HG03575 (cell line): ENCODE results near the gene TMEM117.
A peak's percentile ranks its signal among the peaks of the same experiment; 100 is the strongest.

Source experiments
- ATAC-seq: cut with Tn5 transposase; IDR thresholded peaks from one replicate; pipeline ENCODE4 v1.9.1; 2021; ENCODE audit not compliant: unreplicated experiment, insufficient number of reproducible peaks, low FRiP score; ENCODE audit errors: extremely low read depth

Gene TMEM117

GRCh38 chr12:43930032-43930431, 94.2 kb downstream of the TMEM117 start:
- no peak for ATAC-seq

DNA sequence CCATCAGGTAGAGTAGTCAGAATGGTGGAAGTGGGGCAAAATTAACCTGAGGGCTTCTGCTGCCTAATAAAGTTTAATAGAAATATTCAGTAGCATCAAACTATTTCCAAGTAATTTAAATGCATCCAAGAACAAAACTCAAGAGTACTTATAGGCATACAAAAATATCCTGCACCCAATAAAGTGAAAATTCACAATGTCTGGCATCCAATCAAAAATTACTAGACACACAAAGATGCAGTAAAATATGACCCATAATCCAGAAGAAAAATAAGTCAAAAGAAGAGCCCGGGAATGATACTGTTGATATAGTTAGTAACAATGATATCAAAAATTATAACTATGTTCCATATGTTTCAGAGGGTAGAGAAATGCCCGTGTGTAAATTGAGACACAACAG, 95.3 kb downstream of the TMEM117 start:
- no peak for ATAC-seq

DNA sequence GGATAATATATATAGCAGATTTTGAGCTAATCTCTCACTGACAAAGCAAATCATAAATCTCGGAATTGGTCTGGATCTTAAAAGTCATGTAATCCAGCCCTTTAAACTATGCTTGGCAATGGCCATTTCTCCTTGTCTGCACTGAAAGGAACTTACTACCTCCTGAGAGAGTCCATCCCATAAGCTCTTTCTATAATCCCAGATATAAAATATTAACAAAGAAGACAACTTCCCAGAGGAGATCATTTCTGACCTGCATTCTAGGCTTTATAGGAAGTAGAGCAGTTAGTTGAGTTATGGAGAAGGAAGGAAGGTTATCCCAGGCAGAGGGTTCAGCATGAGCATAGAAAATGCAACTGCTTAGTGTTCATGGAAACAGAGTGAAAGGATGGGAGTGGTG, 99.7 kb downstream of the TMEM117 start:
- no peak for ATAC-seq

GRCh38 chr12:43937947-43938346, 102.1 kb downstream of the TMEM117 start:
- ATAC-seq, result no peak

DNA sequence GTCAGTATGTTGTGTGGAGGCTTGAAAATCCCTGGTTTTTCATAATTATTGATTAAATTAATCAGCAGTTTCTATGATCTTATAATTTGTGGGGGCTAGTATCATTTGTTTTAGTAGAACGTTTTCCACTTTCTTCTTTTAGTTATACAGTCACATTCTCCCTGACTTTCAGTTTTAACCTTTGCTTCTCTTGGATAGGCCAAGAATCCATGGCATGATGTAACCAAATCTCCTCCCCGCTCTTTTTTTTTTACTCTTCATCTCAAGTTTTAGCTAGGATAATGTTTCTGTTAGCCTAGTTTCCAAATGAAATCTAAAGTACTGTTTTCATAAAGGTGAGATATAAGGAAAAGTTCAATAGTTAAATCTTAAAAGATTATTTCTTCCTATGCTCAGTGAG, 106.5 kb downstream of the TMEM117 start:
- ATAC-seq, result no peak

DNA sequence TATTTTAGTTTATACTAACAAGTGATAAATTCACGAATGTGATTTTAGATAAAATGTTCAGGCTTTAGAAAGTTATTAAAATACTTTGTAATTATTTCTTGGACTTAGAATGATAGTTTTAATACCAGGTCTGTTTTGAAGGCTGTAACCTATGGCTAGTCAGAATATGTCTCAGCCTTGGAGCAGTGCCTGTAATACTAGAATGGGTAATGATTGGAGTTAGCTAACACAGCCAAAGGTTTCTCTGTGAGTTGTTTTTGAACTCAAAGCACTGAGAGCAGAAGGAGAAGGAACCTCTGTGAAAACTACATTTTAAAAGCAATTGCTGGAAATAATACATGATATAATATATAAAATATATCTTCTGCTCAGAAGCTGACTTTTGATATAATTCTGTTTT, 110.1 kb downstream of the TMEM117 start:
- no peak for ATAC-seq

DNA sequence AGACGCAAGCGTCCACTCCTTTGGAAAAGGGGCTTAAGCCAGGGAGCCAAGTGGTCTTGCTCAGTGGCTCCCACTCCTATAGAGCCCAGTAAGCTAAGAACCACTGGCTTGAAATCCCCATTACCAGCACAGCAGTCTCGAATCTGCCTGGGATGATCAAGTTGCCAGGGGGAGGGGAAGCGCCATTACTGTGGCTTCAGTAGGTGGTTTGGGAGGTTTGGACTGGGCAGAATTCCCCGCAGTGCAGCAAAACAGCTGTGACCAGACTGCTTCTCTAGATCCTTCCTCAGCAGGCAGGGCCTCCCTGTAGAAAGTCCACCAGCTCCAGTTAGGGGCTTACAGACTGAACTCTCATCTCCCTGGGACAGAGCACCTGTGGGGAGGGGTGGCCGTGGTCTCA, 115.4 kb downstream of the TMEM117 start:
- ATAC-seq, result no peak

DNA sequence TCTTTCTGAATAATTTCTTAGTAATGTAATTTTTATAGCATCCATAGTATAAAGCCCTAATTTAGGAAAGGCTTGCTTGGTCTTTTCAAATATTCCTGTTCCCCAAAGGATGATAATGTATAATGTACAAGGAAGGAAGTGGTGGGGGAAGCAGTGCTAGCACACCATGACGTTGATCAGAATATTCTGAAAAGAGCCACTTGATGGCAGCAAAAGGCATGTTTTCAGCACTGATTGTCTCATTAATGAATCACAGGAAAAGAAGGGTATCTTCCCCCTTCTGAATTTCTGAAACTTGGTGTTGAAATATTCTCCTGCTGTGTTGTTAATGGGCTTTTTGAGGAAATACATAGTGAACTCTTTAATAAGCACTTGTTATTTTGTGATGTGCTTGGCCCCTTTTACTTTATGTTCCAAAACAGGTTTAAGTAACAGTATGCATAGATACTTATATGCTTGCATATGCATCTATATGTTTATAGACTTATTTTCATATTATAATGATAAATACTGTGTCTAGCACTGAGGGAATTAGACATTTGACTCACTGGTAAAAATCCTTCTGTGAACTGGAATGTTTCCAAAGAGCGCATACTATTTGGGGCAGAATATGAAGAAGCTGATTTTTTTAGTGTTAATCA, 122.0 kb downstream of the TMEM117 start:
- peak; percentile 95 for ATAC-seq

DNA sequence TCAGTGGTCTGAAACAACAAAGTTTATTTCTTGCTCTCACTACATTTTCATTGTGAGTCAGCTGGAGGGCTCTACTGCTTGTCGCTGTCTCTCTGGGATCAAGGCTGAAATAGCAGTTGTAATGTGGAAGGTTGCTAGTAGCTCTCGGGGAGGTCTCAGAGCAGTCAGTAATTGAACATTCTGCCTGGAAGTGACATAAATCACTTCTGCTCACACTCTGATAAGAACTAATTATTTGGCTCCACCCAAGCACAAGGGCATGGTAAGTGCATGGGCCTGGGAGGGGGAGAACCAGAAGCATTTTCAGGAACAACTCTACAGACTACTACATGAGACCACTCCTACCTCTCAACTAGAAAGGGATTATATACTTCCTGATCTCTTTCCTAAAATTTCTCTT, 128.2 kb downstream of the TMEM117 start:
- no peak for ATAC-seq

DNA sequence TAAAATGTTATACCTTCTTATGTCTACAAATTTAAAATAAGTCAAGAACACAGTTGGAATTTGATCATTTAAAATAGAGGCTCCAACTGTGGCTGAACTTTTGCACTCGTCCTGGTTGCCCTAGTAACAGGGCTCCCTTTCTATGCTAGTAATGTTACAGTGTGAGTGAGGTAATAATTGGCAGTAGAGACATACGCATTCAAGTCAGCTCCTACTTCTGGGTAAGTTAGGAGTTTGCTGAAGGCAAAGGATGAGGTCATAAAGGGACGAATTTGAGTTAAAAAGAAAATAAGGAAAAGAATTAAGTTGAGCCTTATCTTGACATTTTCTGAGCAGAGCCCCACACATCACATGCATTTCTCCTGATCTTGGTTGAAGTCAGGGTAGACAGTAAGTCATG, 129.1 kb downstream of the TMEM117 start:
- ATAC-seq, result no peak

DNA sequence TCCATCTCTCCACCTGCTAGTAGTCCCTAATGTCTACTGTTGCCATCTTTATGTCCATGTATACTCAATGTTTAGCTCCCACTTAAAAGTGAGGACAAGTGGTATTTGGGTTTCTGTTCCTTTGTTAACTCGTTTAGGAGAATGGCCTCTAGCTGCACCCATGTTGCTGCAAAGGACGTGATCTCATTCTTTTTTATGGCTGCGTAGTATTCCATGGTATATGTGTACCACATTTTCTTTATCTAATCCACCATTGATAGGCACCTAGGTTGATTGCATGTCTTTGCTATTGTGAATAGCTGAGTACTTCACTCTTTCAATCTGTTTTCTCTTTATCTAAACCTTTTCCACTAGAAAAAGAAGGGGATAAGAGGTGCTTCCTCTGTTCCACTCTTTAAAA, 130.0 kb downstream of the TMEM117 start:
- ATAC-seq, result no peak

DNA sequence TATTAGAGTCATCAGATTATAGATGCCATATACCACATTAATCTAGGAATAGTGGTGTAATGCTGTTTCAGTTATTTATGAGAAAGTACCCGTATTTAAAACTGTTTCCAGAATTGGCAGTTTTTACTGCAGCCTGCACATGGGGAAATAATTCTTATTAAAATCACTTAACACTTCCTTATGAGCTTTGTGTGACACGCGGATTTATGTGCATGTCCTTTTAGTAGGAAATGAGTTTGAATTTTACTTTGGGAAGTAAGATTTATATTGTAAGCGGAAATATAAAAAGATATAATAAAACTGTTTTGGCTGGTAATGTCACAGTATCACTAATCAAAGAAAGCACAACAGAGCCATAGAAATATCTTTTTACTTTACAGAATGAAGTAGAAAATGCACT, 132.9 kb downstream of the TMEM117 start:
- no peak for ATAC-seq

DNA sequence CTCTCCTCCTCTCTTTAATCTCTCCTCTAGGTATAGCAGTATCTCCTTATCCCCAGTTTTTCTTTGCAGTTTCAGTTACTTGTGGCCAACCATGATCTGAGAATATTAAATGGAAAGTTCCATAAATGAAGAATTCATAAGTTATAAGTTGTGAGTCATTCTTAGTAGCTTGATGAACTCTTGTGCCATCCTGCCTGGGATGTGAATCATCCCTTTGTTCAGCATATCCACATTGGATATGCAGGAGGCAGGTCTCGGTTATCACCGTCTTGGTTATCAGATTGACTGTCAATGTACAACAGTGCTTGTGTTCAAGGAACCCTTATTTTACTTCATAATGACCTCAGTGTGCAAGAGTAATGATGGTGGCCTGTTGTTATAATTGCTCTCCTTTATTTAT, 134.0 kb downstream of the TMEM117 start:
- no peak for ATAC-seq

DNA sequence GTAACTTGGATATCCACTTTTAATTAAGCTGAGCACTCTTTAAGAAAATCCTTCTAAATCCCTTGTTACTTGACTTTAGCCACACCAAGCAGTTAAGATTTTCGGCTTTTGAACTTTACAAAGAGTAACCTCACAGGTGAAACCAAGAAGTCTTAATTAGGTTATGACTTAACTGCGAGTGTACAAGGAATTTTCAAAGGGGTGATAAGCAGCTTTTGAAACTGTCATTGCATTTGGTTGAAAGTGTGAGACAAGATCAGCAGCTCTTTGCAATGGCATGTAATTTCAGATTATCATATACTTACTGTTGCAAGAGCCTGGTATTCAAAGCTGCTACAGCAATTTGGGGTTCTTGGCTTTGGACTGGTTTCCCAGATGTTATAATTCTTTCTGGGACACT, 137.5 kb downstream of the TMEM117 start:
- ATAC-seq, result no peak

GRCh38 chr12:43973993-43974392, 138.1 kb downstream of the TMEM117 start:
- no peak for ATAC-seq

DNA sequence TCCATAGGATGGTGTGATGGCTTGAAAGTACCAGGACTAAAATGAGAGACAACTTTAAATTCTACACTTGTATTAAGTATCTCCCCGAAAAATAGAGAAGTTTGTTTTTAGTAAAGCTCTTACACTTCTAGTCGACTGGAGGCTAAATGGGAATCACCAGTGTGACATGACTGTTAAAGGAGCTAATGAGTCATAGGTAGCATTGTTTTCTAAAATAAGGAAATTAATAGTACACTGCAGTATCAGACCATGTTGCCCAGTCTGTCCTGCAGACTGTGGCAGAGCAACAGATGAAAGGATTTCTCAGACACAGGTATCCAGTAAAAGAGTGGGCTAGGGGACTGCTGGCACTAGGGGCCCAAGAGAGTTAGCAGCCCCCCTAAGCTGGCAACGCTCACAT, 140.1 kb downstream of the TMEM117 start:
- no peak for ATAC-seq

- ATAC-seq, result no peak
Observed at GRCh38 chr12:43978556-43978955, 142.7 kb downstream of the TMEM117 start.

- no peak for ATAC-seq
Observed at GRCh38 chr12:43979450-43979849, 143.6 kb downstream of the TMEM117 start.

GRCh38 chr12:43980627-43981191, 144.8 kb downstream of the TMEM117 start:
- ATAC-seq, result no peak

DNA sequence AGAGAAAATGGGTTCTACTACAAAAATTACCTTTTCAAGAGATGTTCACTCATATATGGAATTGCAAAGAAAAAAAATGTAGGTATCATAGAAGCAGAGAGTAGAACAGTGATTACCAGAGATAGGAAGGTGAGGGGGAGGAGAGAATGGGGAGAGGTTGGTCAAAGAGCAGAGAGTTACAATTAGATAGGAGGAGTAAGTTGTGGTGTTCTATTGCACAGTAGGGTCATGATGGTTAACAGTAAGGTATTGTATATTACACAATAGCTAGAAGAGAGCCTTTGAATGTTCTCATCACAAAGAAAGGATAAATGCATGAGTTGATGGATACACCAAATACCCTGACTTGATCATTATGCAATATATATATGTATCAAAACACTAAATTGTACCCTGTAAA, 145.8 kb downstream of the TMEM117 start:
- no peak for ATAC-seq

DNA sequence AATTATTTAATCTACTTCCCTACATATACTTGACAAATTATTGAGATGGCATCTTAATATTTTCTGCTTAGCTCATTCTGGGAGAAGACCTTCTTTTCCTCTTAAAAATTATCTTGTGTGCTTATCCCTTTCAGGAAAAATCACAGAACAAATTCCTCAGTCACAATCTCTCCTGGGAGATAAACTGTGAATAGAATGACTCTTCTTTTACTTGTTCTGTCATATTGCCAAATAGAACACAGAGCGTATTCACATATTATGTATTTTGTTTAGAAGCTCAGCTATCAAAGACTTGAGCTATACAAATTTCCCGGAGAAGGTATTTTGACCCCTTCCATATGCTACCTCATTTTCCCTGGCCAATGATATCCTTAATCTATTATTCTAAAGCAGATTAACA, 146.7 kb downstream of the TMEM117 start:
- no peak for ATAC-seq
